ENCODE results near the gene COQ5.

Gene COQ5, protein sequence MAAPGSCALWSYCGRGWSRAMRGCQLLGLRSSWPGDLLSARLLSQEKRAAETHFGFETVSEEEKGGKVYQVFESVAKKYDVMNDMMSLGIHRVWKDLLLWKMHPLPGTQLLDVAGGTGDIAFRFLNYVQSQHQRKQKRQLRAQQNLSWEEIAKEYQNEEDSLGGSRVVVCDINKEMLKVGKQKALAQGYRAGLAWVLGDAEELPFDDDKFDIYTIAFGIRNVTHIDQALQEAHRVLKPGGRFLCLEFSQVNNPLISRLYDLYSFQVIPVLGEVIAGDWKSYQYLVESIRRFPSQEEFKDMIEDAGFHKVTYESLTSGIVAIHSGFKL

DNA sequence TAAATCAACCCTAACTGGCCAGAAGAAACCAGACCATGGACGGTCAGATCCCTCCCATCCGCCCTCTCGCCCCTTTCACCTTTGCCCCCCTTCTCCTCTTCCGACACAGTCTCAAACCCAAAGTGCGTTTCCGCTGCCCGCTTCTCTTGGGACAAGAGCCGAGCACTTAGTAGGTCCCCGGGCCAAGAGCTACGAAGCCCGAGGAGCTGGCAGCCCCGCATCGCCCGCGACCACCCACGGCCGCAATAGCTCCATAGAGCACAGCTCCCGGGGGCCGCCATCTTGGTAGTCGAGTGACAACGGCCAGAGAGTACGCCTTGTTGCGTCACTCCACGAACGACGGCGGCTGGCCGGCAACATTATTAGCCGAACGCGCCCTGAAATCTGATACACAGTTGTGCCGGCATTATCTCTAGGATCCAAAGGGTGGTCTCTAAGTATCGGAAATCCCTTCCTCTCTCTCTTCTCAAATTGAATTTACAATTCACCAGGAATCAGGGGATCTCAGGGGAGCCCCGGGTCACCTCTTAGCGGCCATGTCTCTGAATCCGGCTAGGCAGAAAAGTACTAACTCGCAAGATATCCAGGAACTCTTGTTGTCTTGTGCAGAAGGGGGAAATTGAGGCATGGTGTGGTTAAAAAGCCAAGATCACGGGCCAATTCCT is at the start of gene COQ5:
Gene COQ5 (minus strand): TSS at position 298 of the 665 bp plus-strand sequence. CDS start 17 bp downstream, at position 281.
- H3K4me1 ChIP-seq, result peaks cover 10% of the 10 kb centered on the region
- peak within 1 kb of the TSS; percentile 77 for H3K4me3 ChIP-seq
- H3K36me3 ChIP-seq (replicated peaks), result peaks cover 4% of the 10 kb centered on the region
- no peaks in the 10 kb centered on the region for H3K27me3 ChIP-seq (ENCODE audit: low read depth)
- H3K9me3 ChIP-seq, result no peaks in the 10 kb centered on the region
- in situ Hi-C loops (cut with MboI; ENCODE audit: low sequenced_read_pairs), result no loop called here
- peak; percentile 84 to 92 for DNase-seq (ENCODE audit: low spot score in 2 of 2)

- no peaks in the 10 kb centered on the region for H3K9me3 ChIP-seq
- no peaks in the 10 kb centered on the region for H3K4me1 ChIP-seq
- DNase-seq (ENCODE audit: low spot score in 2 of 2), result no peak
- in situ Hi-C loops (cut with MboI; ENCODE audit: low sequenced_read_pairs), result no loop called here
- H3K36me3 ChIP-seq (replicated peaks), result peaks cover 92% of the 10 kb centered on the region
- H3K27me3 ChIP-seq (ENCODE audit: low read depth), result no peaks in the 10 kb centered on the region
- no peak overlapping the region for H3K4me3 ChIP-seq
These were observed 45.1 kb upstream of the COQ5 start for GRCh38 chr12:120574106-120574505.

DNA sequence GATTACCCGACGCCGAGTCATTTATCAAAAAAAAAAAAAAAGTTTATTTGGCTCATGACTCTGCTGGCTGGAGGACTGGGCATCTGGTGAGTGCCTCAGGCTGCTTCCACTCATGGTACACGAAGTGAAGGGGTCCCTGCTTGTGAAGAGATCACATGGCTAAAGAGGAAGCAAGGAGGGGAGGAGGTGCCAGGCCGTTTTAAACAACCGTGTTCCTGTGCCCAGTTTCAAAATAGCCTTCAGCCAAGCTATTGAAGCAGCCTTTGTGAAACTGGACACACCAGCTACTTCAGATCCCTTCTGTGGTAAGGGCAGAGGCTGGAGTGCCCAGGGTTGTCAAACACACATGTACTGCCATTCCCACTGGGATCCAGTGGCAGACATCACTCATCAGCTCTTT is 44.6 kb upstream of the COQ5 start:
- Histone ChIP-seq H3K36me3 (replicated peaks) (peaks cover 92% of the 10 kb centered on the region), H3K4me3 (no peak overlapping the region), H3K4me1 (no peaks in the 10 kb centered on the region), H3K27me3 (ENCODE audit: low read depth) (no peaks in the 10 kb centered on the region), H3K9me3 (no peaks in the 10 kb centered on the region)
- in situ Hi-C loops (cut with MboI; ENCODE audit: low sequenced_read_pairs), result no loop called here
- no peak for DNase-seq (ENCODE audit: low spot score in 2 of 2)

DNA sequence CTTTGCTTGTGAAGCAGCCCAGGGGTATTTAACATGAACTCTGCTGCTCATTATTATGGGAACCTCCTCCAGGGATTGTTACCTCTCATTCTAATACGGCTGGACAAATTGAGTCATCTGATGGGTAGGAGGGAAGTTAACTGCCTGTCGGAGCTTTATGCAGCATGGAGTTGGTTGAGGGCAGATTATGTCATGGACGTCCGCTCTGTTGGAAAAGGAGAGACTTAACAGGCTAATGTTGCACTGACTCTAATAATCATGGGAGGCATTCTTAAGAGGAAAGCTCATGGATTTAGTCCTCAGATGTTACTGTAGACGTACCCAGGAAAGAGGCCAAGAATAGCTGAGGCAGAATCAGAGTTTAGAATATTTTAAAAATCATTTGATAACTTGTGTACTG is 42.3 kb upstream of the COQ5 start:
- no peak overlapping the region for H3K4me3 ChIP-seq
- no peaks in the 10 kb centered on the region for H3K27me3 ChIP-seq (ENCODE audit: low read depth)
- no peaks in the 10 kb centered on the region for H3K9me3 ChIP-seq
- H3K36me3 ChIP-seq (replicated peaks), result peaks cover 89% of the 10 kb centered on the region
- no peak for DNase-seq (ENCODE audit: low spot score in 2 of 2)
- no peaks in the 10 kb centered on the region for H3K4me1 ChIP-seq
- in situ Hi-C loops (cut with MboI; ENCODE audit: low sequenced_read_pairs), result no loop called here

- no peak for DNase-seq (ENCODE audit: low spot score in 2 of 2)
- H3K9me3 ChIP-seq, result no peaks in the 10 kb centered on the region
- H3K36me3 ChIP-seq (replicated peaks), result peaks cover 83% of the 10 kb centered on the region
- no peaks in the 10 kb centered on the region for H3K27me3 ChIP-seq (ENCODE audit: low read depth)
- H3K4me1 ChIP-seq, result no peaks in the 10 kb centered on the region
- in situ Hi-C loops (cut with MboI; ENCODE audit: low sequenced_read_pairs), result no loop called here
- H3K4me3 ChIP-seq, result no peak overlapping the region
These were observed 34.5 kb upstream of the COQ5 start for GRCh38 chr12:120563495-120563894.

- Histone ChIP-seq H3K36me3 (replicated peaks) (peaks cover 85% of the 10 kb centered on the region), H3K9me3 (no peaks in the 10 kb centered on the region), H3K4me1 (no peaks in the 10 kb centered on the region), H3K4me3 (no peak overlapping the region), H3K27me3 (ENCODE audit: low read depth) (no peaks in the 10 kb centered on the region)
- DNase-seq (ENCODE audit: low spot score in 2 of 2), result no peak
- in situ Hi-C loops (cut with MboI; ENCODE audit: low sequenced_read_pairs), result no loop called here
These were observed 33.9 kb upstream of the COQ5 start for GRCh38 chr12:120562906-120563305.

DNA sequence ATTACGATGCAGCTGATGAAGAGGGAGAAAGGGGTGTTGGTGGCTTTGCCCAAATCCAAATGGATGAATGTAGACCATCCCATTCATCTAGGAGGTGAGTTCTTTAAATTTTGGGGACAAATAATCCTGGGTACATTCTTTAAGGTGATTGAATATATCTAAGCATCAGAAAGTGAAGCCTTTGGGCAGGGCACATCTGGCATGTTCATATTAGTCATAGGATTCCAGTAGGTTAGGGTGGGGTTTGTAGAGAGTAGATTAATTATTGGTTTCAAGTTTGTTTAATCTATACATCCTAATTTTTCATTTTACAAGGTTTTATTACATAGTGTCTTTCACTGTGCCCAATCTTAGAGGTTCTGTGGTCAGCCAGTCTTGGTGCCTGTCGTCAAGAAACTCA is 28.6 kb upstream of the COQ5 start:
- no peaks in the 10 kb centered on the region for H3K27me3 ChIP-seq (ENCODE audit: low read depth)

GRCh38 chr12:120554678-120555077 is 25.7 kb upstream of the COQ5 start:
- no peak for DNase-seq (ENCODE audit: low spot score in 2 of 2)
- Histone ChIP-seq H3K36me3 (replicated peaks) (peaks cover 58% of the 10 kb centered on the region), H3K9me3 (no peaks in the 10 kb centered on the region), H3K27me3 (ENCODE audit: low read depth) (no peaks in the 10 kb centered on the region), H3K4me1 (no peaks in the 10 kb centered on the region), H3K4me3 (no peak overlapping the region)
- in situ Hi-C loops (cut with MboI; ENCODE audit: low sequenced_read_pairs), result no loop called here

More for the DNA sequence above, 28.6 kb upstream of the COQ5 start:
- DNase-seq (ENCODE audit: low spot score in 2 of 2), result no peak
- H3K4me1 ChIP-seq, result no peaks in the 10 kb centered on the region
- H3K9me3 ChIP-seq, result no peaks in the 10 kb centered on the region
- in situ Hi-C loops (cut with MboI; ENCODE audit: low sequenced_read_pairs), result no loop called here
- peaks cover 67% of the 10 kb centered on the region for H3K36me3 ChIP-seq (replicated peaks)
- no peak overlapping the region for H3K4me3 ChIP-seq

DNA sequence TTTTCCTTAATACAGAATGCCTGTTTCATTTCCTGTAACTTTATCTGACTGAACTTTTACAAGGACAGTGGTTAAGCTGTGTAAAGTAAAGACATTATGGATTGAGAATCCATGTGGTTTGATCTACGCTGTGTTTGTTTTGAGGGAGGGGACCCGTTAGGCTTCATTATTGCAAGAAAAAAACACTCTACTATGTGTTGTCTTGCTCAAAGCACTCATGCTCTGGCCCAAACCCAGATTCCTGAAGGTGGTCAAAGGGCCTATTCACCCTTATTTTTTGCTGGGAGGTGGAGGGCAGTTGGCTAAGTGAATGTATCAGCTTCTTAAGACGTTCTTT is 17.1 kb upstream of the COQ5 start:
- Histone ChIP-seq H3K4me3 (no peak overlapping the region), H3K36me3 (replicated peaks) (peaks cover 40% of the 10 kb centered on the region), H3K27me3 (ENCODE audit: low read depth) (no peaks in the 10 kb centered on the region), H3K9me3 (no peaks in the 10 kb centered on the region), H3K4me1 (peaks cover 15% of the 10 kb centered on the region)
- no peak for DNase-seq (ENCODE audit: low spot score in 2 of 2)
- in situ Hi-C loops (cut with MboI; ENCODE audit: low sequenced_read_pairs), result no loop called here

GRCh38 chr12:120544691-120545090 is 15.7 kb upstream of the COQ5 start:
- Histone ChIP-seq H3K27me3 (ENCODE audit: low read depth) (no peaks in the 10 kb centered on the region), H3K4me3 (no peak overlapping the region), H3K4me1 (peaks cover 15% of the 10 kb centered on the region), H3K9me3 (no peaks in the 10 kb centered on the region), H3K36me3 (replicated peaks) (peaks cover 34% of the 10 kb centered on the region)
- in situ Hi-C loops (cut with MboI; ENCODE audit: low sequenced_read_pairs), result no loop called here
- no peak for DNase-seq (ENCODE audit: low spot score in 2 of 2)

GRCh38 chr12:120542166-120542565 is 13.2 kb upstream of the COQ5 start:
- H3K36me3 ChIP-seq (replicated peaks), result peaks cover 17% of the 10 kb centered on the region
- peaks cover 31% of the 10 kb centered on the region for H3K4me1 ChIP-seq
- H3K27me3 ChIP-seq (ENCODE audit: low read depth), result no peaks in the 10 kb centered on the region
- no peak overlapping the region for H3K4me3 ChIP-seq
- in situ Hi-C loops (cut with MboI; ENCODE audit: low sequenced_read_pairs), result no loop called here
- no peak for DNase-seq (ENCODE audit: low spot score in 2 of 2)
- no peaks in the 10 kb centered on the region for H3K9me3 ChIP-seq

DNA sequence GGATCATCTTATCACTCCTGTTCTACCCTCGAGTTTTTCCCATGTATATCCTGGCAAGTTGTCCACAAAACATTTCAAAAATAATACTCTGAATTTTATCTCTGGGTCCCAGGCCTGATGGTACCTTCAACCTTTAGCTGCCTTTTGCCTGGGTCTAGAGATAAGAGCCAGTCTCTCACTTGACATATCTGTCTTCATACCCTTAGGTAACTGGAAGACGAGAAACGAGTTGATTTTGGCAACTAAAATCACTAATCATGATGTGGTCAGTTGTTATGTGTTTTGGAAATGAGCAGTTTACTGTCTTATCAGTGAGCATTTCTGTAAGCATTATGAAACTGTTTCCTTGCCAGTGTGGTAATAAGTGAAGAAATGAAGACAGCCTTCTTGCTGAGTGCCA is 11.5 kb upstream of the COQ5 start:
- in situ Hi-C loops (cut with MboI; ENCODE audit: low sequenced_read_pairs), result no loop called here
- no peaks in the 10 kb centered on the region for H3K27me3 ChIP-seq (ENCODE audit: low read depth)
- peaks cover 15% of the 10 kb centered on the region for H3K36me3 ChIP-seq (replicated peaks)
- peaks cover 34% of the 10 kb centered on the region for H3K4me1 ChIP-seq
- no peak for DNase-seq (ENCODE audit: low spot score in 2 of 2)
- no peaks in the 10 kb centered on the region for H3K9me3 ChIP-seq
- H3K4me3 ChIP-seq, result no peak overlapping the region

- Histone ChIP-seq H3K4me3 (no peak overlapping the region), H3K9me3 (no peaks in the 10 kb centered on the region), H3K27me3 (ENCODE audit: low read depth) (no peaks in the 10 kb centered on the region), H3K36me3 (replicated peaks) (peaks cover 15% of the 10 kb centered on the region), H3K4me1 (peaks cover 26% of the 10 kb centered on the region)
- in situ Hi-C loops (cut with MboI; ENCODE audit: low sequenced_read_pairs), result no loop called here
- no peak for DNase-seq (ENCODE audit: low spot score in 2 of 2)
These were observed 10.3 kb upstream of the COQ5 start for GRCh38 chr12:120539303-120539702.

DNA sequence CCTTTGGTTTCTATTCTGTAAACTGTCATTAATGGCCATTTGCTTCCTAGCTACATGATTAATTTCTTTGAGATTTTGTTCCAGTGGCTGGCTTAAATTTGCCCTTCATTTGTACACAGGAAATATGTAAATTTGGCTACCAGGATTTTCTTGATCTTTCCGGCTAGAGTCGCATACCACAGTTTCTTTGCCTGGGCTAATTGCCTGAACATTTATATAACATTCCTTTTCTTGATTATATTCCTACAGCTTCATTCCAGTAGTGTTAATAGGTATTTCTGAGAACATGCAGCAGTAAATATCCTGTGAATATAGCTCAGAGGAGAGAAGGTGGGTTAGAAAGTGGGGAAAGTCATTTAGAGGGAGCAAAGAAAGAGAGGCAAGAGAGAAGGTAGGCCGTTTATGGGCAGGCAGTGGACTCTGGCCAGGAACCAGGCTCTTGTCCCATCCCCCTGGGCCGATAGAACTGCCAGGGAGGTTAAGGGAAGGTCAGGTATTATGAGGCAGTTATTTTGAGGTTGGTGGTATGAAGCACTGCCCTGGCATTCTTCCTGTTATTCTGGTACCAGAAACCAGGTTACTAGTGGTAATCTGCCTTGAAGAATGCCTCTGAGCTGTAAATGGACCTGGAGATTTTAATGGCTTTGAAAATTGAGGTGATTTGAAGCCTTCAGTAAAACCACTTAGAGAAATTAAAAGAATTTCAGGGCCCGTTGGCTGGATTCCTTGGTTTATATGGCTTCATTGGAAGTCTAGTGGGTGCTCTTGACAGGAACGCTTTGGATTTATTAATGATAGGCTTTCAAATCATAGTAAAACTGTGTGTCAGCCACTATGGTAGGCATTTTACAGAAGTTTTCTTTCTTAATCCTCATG is 9.6 kb upstream of the COQ5 start:
- Histone ChIP-seq H3K9me3 (no peaks in the 10 kb centered on the region), H3K36me3 (replicated peaks) (peaks cover 15% of the 10 kb centered on the region), H3K4me1 (peaks cover 26% of the 10 kb centered on the region), H3K27me3 (ENCODE audit: low read depth) (no peaks in the 10 kb centered on the region), H3K4me3 (no peak overlapping the region)
- in situ Hi-C loops (cut with MboI; ENCODE audit: low sequenced_read_pairs), result no loop called here
- DNase-seq (ENCODE audit: low spot score in 2 of 2), result peak in 1 of 2 experiments; percentile 26

Measured in HAP-1 (cell line).